Measurements from ENCODE around the gene LRRC45.

The LRRC45 gene

DNA sequence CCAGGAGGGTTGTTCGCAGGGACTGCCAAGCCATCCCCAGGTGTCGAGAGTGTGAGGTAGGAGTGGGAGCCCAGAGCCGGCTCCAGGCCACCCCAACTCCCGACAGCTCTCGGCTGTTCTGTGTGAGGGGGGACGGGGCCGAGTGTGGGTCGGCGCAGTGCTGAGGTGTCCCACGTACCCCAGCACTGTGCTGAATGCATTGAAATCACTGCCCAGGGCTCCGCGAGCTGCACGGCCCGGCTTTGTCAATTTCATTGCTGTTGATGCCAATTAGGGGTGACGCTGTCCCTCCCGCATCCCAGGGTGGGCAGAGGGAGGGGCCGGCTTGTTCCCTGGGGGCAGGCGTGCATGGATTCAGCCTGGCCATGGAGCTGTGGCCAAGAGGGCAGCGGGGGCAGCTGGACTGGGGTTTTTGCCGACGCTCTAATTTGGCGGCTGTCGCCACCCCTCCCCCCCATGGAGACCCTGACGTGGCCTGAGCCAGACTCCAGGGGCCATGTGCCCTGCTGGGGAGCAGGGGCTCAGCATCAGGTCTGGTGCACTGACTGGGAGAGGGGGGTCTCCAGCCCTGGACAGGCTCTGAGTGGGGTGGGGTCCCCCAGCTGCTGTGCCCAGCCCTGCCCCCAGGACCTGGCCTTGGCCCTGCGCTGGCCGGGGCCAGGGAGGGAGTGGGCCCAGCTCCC, 14.7 kb upstream of the LRRC45 start:
- no peak for DNase-seq

DNA sequence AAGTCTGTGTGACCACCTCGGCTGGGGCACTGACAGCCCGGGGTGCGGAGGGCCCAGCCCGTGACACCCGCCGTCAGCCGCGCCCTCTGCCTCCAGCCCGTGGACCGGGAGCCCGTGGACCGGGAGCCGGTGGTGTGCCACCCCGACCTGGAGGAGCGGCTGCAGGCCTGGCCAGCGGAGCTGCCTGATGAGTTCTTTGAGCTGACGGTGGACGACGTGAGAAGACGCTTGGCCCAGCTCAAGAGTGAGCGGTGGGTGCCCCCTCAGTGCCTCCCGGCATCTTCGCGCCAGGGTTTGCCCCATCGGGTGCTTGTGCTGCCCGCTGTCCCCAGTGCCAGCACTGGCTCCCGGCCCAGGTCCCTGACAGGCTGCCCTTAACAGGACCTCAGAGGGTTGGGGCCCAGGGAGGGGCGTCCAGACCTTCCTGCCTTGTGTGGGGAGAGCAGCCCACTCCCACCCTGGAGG, 14.1 kb upstream of the LRRC45 start:
- DNase-seq: no peak

- DNase-seq: no peak
Observed at GRCh38 chr17:82009413-82009812, 13.7 kb upstream of the LRRC45 start.

GRCh38 chr17:82010575-82011525, 12.3 kb upstream of the LRRC45 start:
- DNase-seq: no peak

DNA sequence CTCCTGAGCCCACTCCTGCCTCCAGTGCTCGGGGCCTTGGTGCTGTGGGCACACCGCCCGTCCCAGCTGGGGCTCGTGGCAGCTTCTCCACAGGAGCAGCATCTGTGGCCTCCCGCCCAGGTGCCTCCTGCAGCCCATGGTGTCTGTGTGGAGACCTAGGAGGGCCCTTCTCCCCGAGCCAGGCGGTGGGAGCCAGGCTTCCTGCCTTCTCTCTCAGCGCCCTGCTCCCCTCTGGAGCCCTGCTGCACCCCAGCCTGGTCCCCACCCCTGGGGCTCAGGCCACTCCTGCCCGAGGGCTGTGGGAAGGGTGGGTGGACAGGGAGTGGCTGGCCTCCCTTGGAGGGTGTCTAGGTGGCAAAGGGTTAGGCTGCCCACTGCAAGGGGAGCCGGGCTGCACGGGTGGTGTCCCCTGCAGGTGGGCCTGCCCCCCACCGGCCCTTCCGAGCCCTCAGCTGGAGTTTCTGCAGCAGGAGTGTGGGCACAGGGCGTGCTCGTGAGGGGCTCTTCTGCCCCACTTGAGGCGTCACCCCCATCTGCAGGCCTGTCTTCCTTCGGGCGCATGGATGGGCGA, 11.4 kb upstream of the LRRC45 start:
- no peak for DNase-seq

DNA sequence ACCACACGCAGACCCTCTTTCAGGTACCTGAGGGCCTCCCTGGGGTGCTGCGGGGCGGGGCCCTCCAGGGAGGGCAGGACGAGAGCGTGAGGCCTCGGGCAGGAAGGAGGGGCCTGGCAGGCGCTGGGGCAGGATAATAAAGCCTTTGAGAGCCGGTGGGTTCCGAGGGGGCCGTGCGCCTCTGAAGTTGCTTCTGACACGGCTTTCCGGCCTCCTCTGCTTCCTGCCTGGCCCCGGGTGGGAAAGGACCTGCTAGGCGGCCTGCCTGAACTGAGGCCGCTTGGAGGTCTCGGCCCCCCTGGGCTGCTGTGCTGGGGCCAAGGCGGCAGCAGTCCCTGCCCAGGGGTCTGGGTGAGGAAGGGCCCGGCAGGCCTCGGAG, 10.9 kb upstream of the LRRC45 start:
- no peak for DNase-seq

DNA sequence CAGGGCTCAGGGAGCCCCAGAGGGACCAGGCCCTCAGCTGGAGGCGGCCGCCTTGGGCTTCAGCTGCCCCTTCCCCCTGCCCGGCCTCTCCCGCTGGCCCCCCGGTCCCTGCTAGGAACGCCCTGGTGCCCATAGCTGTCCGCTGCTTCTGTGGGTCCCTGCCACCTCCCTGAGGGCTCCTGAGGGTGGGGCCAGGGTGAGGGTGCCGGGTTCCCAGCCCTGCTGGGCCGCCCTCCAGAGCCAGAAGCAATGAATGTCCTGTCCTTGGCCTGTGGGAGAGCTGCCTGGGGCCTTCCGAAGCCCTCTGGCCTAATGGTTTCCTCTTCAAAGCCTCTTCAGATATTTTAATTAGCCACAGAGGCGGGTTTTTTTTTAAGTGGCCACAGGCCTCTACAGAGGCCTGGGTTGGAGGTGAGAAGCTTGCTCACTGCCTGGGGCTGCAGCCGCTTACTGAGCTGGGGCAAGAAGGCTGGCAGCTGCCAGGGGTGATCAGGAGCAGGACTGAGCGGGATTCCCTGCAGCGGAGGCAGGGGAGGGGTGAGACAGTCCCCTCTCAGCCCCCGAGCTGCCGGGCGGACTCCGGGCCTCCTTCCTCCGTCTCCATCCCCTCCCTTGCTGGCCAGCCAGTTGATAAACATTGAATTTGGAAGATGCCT, 10.3 kb upstream of the LRRC45 start:
- no peak for DNase-seq

GRCh38 chr17:82013341-82013740, 9.8 kb upstream of the LRRC45 start:
- no peak for DNase-seq

DNA sequence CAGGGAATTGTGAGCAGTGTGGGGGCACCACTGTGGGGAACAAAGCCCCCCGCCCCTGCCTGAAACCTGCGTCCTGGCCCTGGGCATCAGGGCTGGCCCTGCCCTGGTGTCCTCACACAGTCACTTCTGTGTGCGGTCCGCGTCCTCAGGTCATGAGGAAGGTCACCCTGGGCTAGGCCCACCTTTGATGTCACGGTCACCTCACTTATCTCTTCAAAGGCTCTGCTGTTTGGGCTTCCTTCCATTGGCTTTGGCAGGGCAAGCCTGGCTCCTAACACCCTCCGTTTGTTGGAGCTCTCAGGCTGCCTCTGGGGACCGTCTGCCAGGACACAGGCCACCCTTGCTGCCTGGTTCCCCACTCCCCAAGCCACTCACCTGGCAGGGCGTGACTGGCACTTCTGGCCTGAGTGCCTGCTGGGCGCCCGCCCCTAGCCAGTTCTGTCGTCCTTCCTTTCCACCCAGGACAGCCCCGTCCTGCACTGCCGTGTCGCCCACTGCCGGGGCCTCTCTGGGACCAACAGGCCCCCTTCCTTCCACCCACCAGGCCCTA, 9.3 kb upstream of the LRRC45 start:
- DNase-seq: no peak

DNA sequence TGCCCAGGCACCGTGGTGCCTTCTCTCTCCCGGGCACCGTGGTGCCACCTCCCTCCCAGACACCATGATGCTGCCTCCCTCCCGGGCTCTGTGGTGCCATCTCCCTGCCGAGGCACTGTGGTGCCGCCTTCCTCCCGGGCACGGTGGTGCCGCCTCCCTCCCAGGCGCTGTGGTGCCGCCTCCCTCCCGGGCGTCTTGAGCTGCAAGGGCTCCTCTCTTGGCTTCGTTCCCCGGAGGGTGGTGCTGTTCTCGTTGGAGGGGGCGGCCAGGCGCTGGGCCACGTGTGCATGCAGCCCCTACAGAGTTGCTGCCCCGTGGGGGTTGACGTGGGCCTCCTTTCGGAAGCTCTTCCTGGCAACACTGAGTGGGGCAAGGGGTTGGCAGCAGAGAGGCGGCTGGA, 8.7 kb upstream of the LRRC45 start:
- no peak for DNase-seq

DNA sequence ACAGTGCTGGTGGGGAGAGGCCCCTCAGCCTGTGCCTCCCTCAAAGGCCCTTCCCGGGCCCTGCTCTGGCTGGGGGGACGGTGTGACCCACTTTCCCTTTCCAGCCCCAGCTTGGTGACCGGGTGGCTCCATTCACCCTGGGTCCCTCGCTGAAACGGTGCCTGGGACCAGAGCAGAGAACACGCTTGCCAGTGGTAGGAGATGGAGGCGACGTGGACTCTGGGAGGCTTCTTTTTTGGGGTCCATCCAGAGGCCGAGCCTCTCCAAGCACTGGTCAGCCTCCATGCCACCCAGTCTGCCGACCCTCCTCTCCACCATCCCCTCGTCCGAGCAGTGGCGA, 8.2 kb upstream of the LRRC45 start:
- no peak for DNase-seq

DNA sequence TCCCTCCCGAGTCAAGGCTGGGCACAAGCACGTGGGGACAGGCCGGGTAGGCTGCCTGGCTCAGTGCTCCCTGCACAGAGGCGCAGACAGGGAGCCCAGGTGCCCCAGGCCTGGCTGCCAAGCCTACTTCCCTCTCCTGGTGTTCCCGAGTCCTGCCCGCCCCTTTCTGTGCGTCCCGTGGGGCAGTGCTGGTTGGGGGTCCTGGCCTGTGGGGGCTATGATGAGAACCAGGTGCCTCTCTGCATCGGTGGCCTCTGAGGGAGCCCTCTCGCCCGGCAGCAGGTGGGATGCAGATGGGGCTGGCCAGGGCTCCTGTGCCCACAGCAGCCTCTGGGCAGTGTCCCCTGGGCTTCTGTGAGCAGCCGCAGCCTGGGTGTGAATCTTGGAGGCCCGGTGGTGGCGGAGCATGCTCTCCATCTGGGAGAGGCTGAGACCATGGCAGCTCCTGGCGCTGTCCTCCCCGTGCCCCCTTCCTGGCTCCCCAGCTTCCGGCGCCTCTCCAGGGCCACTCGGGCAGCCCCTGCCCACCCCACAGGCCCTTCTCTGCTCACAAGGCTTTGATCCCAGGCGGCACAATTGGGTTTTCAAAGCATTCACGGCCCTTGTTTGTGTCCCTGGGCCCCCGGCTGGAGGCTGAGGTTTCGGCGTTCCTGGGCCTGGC, 7.7 kb upstream of the LRRC45 start:
- DNase-seq: no peak

GRCh38 chr17:82016061-82016874, 6.8 kb upstream of the LRRC45 start:
- DNase-seq: no peak

DNA sequence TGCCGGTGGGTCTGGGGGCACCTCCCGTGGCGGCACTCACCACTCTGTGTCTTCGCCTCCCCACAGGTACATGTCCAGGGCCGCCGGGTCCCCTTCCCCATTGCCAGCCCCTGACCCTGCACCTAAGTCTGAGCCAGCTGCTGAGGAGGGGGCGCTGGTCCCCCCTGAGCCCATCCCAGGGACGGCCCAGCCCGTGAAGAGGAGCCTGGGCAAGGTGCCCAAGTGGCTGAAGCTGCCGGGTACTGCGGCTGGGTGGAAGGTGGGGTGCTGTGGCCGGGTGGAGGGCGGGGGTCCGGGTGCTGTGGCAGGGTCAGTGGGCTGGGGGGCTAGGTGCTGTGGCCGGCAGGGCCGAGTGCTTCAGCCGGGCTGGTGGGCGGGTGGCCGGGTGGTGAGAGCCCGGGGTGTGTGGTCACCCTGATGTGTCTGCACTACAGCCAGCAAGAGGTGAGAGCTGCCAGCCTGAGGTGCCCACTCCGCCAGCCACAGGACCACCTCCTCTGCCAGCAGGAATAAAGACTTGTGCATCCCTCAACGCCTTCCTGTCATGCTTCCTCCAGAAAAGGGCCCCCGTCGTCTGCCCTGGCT, 6.1 kb upstream of the LRRC45 start:
- no peak for DNase-seq

DNA sequence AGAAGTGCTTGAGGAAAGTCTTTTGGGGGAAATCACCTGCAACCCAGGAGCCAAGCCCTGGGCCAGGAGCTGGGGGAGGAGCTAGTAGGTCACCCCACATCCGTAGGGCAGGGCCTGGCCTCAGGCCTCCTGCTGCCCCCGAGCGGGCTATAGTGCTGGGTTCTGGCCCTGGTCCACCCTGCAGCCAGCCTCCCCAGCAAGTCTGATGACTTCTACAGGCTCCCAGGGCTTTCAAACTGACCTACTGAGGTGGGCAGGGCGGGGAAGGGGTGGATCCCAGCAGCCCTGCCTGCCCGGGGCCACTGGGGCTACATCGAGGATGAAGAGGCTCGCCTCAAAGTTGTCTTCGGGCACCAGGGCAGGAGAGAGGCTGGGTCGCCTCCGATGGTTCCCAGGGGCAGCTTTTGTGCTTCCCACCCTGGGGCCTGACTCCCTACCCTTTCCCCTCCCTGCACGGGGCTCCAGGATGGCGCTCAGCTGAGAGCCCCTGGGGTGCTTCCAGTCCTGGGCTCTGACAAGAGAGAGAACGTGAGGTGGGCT, 5.4 kb upstream of the LRRC45 start:
- DNase-seq: no peak

DNA sequence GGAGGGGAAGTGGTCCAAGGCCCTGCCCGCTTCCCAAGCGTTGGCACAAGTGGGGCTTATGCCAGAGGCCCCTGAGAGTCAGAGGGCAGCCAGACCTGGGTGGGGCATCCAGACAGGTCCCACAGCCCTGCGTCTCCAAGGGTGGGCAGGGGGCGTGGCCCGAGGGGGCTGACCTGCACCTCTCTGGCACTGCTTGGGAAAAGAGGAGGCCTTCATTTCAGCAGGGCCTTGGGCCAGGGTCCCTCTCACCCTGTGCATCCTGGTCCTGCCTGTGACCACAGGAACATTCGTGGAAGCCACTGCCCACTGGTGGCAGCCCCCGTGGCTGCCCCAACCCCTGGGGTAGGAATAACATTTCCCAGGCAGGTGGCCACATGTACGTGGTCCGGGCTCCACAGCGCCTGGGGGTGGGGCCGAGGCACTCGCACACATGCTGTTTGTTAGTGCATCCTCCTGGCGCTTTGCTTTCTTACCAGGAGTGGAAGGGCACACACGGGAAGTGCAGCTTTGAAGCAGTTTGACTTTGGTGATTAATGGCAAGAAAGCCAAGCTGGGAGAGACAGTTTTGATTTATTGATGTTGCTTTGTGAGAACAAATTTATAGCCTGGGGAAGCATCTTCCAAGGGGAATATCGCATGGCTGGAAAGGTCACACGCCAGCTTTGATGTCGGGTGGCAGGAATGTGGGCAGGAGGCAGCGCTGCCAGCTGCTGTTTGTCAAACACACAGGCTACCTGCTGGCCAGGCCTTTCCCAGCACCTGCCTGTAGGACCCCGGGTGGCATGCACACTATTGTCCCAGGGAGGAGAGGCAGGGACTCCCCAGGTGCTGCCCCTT, 4.7 kb upstream of the LRRC45 start:
- DNase-seq: no peak

GRCh38 chr17:82018989-82019689, 4.0 kb upstream of the LRRC45 start:
- DNase-seq: no peak

DNA sequence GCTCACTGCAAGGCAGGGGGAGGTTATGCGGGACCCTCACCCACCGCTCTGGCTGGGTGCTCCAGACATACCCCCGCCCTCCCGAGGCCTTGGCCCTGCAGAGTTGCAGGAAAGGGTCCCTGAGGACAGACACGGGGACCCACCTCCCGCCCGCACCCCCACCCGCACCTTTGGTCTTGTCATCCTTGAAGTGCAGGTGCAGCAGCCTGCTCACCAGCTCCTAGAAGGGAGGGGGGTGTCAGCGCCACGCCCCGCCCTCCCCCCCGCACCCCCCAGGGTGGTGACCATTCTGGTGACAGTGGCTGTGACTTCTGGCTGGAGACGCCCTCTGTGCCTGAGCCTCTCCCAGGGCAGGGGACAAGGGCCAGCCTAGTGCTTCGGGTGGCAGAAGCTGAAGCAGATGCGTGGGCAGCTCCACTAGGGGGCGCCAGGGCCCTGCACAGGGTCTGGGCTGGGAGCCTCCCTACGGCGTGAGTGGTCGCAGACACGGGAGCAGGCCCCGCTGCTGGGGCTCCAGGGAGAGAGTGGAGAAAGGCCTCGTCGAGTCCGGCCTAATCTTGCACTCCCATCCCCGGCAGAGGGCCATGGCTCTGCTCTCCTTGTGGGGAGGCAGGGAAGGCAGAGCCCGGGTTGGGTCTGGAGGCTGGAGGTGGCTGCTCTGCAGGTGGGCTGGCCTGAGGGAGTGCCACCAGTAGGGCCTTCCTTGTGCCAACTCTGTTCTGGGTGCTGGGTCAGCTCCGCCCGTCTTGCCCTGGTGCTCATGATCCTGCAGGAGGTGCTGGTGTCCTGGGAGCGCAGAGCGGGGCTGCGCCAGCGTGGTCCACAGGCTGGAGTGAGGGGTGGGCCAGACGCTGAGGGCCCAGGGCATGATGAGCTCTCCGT, 3.2 kb upstream of the LRRC45 start:
- DNase-seq: peak; percentile 37

All from fibroblast of skin of right biceps (primary cell).